Measurements from ENCODE around the gene HOXC11. TPM values are rescaled to one million over a fixed set of nuclear protein-coding genes. Genes with fewer than 3 reads are reported as not detected.

HOXC11 gene
- total RNA-seq, 1 donor from 2014 or later = not detected

GRCh38 chr12:53980104-53980801, 7.3 kb downstream of the HOXC11 start:
- TF ChIP-seq CTCF (IDR thresholded peaks at IDR 0.05) (no peak), EZH2phosphoT487 (IDR thresholded peaks at IDR 0.05) (peak; percentile 79), EZH2 (IDR thresholded peaks at IDR 0.05) (peak; percentile 37)
- no peaks in the 10 kb centered on the region for H3K9me3 ChIP-seq (ENCODE audit: low read depth)
- no peak overlapping the region for H3K4me3 ChIP-seq
- no peaks in the 10 kb centered on the region for H3K36me3 ChIP-seq
- no peaks in the 10 kb centered on the region for H3K4me1 Mint-ChIP-seq
- no peaks in the 10 kb centered on the region for H3K79me2 ChIP-seq (ENCODE audit: low read depth)
- peaks cover 100% of the 10 kb centered on the region for H3K27me3 ChIP-seq
- H4K20me1 ChIP-seq (ENCODE audit: low read depth) = peaks cover 75% of the 10 kb centered on the region
- no peak overlapping the region for H3K27ac ChIP-seq
- no peaks in the 10 kb centered on the region for H3F3A ChIP-seq (ENCODE audit: low read depth)
- no peak overlapping the region for H3K4me3 Mint-ChIP-seq
- H3K4me1 ChIP-seq = no peaks in the 10 kb centered on the region
- H3K36me3 Mint-ChIP-seq = no peaks in the 10 kb centered on the region
- H3K9ac ChIP-seq = no peak overlapping the region
- H3K27me3 Mint-ChIP-seq (ENCODE audit: insufficient read depth, low read depth) = peaks cover 98% of the 10 kb centered on the region
- peaks cover 3% of the 10 kb centered on the region for H3K9me3 Mint-ChIP-seq
- H3K4me2 ChIP-seq = no peak overlapping the region
- DNase-seq (ENCODE audit: low spot score) = no peak
- no peak overlapping the region for H3K27ac Mint-ChIP-seq
- H2AFZ ChIP-seq (replicated peaks) = no peak overlapping the region

- H3K79me2 ChIP-seq (ENCODE audit: low read depth) = no peaks in the 10 kb centered on the region
- peaks cover 98% of the 10 kb centered on the region for H3K27me3 Mint-ChIP-seq (ENCODE audit: insufficient read depth, low read depth)
- no peak overlapping the region for H3K4me3 ChIP-seq
- H3K27ac ChIP-seq = no peak overlapping the region
- DNase-seq (ENCODE audit: low spot score) = no peak
- no peak overlapping the region for H2AFZ ChIP-seq (replicated peaks)
- H3K9me3 ChIP-seq (ENCODE audit: low read depth) = no peaks in the 10 kb centered on the region
- H3K36me3 ChIP-seq = no peaks in the 10 kb centered on the region
- peaks cover 75% of the 10 kb centered on the region for H4K20me1 ChIP-seq (ENCODE audit: low read depth)
- H3K4me3 Mint-ChIP-seq = no peak overlapping the region
- peaks cover 3% of the 10 kb centered on the region for H3K9me3 Mint-ChIP-seq
- H3K9ac ChIP-seq = no peak overlapping the region
- H3K4me1 ChIP-seq = no peaks in the 10 kb centered on the region
- H3K27me3 ChIP-seq = peaks cover 100% of the 10 kb centered on the region
- no peak for TF ChIP-seq CTCF (IDR thresholded peaks at IDR 0.05)
- no peak for TF ChIP-seq EZH2 (IDR thresholded peaks at IDR 0.05)
- no peak for TF ChIP-seq EZH2phosphoT487 (IDR thresholded peaks at IDR 0.05)
- H3K27ac Mint-ChIP-seq = no peak overlapping the region
- no peaks in the 10 kb centered on the region for H3K4me1 Mint-ChIP-seq
- H3K36me3 Mint-ChIP-seq = no peaks in the 10 kb centered on the region
- H3F3A ChIP-seq (ENCODE audit: low read depth) = no peaks in the 10 kb centered on the region
- H3K4me2 ChIP-seq = no peak overlapping the region
These were observed 8.0 kb downstream of the HOXC11 start for GRCh38 chr12:53980802-53981496.

DNA sequence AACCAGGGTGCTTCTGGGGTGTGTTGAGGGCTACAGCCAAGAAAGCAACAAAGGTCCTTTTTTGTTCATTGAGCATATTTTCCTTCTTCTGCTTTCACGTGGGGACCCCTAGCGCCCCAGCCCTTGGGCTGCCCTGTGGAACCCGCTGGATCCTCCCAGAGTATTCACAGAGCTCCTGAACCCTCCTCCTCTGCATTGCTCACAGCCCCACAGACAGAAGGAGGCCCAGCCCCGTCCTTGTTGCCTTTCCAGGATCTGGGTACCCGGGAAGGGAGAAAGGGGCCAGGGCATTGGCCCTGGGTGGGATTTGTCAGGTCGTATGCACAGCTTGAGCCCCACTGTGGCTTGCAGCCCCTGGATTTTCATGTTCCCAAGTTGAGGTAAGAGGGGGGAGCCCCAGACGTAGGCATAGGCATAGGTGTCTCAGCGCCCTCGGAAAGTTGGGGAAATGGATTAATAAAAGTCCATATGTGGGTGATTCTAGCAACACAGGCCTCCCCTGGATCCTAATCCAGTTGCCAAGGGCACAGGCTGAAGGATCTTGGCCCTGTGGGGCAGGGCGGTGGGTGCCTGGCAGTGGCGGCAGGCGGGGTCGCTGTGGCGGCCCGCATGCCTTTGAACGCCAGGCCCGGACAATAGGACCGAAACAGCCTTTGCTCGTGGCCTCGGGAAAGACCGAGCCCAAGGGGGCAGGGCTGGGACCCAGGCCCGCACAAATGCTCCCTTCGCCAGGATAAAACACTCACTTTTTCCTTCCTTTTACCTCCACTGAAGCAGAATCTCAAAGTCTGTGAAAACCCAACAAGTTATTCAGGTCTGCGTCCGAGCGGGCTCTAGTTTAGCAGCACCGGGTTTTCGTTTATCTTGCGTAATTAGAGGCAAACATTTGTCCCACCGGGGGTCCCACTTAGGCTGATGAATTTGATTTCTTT, 9.0 kb downstream of the HOXC11 start:
- peaks cover 98% of the 10 kb centered on the region for H3K27me3 Mint-ChIP-seq (ENCODE audit: insufficient read depth, low read depth)
- Histone ChIP-seq H3K9ac (no peak overlapping the region), H3K4me1 (no peaks in the 10 kb centered on the region)

More for the DNA sequence above, 9.0 kb downstream of the HOXC11 start:
- H3K9me3 ChIP-seq (ENCODE audit: low read depth) = no peaks in the 10 kb centered on the region
- no peaks in the 10 kb centered on the region for H3K79me2 ChIP-seq (ENCODE audit: low read depth)
- H3K27ac ChIP-seq = no peak overlapping the region
- no peak for DNase-seq (ENCODE audit: low spot score)
- no peak overlapping the region for H2AFZ ChIP-seq (replicated peaks)
- Mint-ChIP-seq H3K27ac (no peak overlapping the region), H3K9me3 (peaks cover 6% of the 10 kb centered on the region), H3K36me3 (no peaks in the 10 kb centered on the region), H3K4me1 (no peaks in the 10 kb centered on the region), H3K4me3 (no peak overlapping the region)
- peak; percentile 87 for TF ChIP-seq EZH2phosphoT487 (IDR thresholded peaks at IDR 0.05)
- peak; percentile 90 for TF ChIP-seq EZH2 (IDR thresholded peaks at IDR 0.05)
- TF ChIP-seq CTCF (IDR thresholded peaks at IDR 0.05) = no peak
- H3K4me2 ChIP-seq = no peak overlapping the region
- H4K20me1 ChIP-seq (ENCODE audit: low read depth) = peaks cover 74% of the 10 kb centered on the region
- peaks cover 100% of the 10 kb centered on the region for H3K27me3 ChIP-seq
- H3K4me3 ChIP-seq = no peak overlapping the region
- H3K36me3 ChIP-seq = no peaks in the 10 kb centered on the region
- H3F3A ChIP-seq (ENCODE audit: low read depth) = no peaks in the 10 kb centered on the region

Measured in neural progenitor cell (in vitro differentiated cells).